VCaP (cell line): ENCODE data around the gene TASP1.

Source experiments
- H3K27ac ChIP-seq: fragments of 450-650 bp; 2 replicates; pipeline ENCODE4 v1.5.1; 2017
- CTCF ChIP-seq: fragments of 450-650 bp; conservative IDR thresholded peaks from 2 replicates; pipeline ENCODE4 v1.5.1; 2017; ENCODE audit warnings: mild to moderate bottlenecking, moderate library complexity

The TASP1 gene

DNA sequence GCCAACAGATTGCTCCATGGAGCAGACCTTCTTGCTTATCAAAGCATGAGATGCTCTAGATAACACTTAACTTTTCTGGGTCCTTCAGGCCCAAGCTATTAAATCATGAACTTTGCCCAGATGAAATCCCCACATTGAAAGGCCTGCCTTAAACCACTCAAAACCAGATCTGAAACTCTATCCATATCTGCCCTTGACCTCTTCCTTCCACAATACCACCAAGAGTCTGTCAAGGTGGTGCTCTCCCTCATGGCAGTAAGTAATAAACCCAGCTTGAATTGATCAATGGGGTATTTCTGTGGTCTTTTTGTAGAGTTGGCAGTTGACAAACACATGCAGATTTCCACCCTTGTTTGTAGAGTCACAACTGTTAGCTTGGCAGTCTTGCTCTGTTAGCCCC, 282.1 kb downstream of the TASP1 start:
- H3K27ac ChIP-seq = no peak overlapping the region
- TF ChIP-seq CTCF = no peak

- no peak overlapping the region for H3K27ac ChIP-seq
- TF ChIP-seq CTCF = no peak
These were observed 282.7 kb downstream of the TASP1 start for GRCh38 chr20:13355941-13356486.

DNA sequence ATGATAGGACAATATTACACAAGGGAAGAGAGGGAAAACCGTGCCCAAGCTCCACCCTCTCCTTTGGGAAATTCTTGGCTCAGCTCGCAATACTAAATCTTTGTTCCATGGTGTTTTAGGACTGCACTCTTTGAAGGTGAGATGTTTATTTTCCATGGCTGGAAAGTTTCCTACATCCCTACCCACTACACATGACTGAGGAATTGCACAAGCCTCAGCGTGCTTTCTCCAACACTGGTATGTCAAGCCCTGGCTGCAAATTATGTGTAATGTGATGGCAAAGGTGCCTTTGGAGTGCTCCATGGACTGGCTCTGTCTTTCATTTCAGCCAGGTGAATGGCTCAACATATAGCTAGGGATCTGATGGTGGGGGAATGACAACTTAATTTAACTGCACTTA, 283.3 kb downstream of the TASP1 start:
- H3K27ac ChIP-seq = no peak overlapping the region
- no peak for TF ChIP-seq CTCF

DNA sequence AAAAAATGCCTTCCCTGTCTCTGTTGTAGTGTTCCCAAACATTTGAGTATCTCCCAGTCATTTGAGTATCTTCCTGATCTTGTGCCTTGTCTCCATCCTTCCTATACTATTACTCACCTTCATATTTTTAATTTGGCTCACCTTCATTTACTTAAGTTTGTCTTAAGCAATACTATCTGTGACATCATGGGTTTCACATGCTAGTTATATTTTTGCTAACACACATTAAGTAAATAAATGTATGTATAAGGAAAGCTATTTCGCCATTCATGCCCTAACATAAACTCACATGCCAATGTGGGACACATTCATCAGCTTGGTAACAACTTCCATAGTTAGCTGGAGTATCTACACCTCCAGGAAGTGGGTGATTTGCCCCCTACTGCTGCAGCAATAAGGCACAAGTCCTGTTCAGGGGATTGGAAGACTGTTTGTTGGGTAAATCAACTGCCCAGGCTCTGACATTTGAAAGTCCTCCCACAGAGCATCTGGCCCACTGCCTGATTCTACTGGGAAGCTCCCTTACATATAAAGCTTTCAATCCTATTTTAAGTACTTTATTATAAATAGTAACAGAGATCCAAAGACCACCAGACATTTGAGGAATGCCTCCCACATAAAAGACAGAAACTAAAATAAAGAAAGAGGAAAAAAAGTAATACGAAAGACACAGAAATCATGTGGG, 285.3 kb downstream of the TASP1 start:
- H3K27ac ChIP-seq = no peak overlapping the region
- no peak for TF ChIP-seq CTCF

GRCh38 chr20:13349235-13349604, 289.5 kb downstream of the TASP1 start:
- H3K27ac ChIP-seq = no peak overlapping the region
- TF ChIP-seq CTCF = no peak

- TF ChIP-seq CTCF = no peak
- no peak overlapping the region for H3K27ac ChIP-seq
These were observed 290.2 kb downstream of the TASP1 start for GRCh38 chr20:13348311-13349234.

DNA sequence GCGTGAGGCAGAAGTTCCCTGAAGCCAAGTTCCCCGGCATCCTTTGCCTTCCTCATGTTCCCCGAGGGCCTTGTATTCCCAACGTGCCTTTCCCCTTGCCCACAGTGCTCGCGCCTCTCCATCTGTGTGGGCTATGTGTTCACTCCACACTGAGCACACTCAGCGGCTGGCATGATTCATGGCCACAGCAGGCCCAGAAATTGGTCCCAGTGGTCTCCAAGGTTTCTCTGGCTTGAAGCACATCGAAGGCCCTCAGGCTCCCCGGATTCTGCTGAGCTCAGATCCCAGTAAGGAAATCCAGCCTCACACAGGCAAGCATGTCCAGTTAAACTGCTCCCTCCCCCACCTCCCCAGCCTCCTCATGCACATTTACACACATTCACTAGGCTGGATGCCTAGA, 294.1 kb downstream of the TASP1 start:
- H3K27ac ChIP-seq = no peak overlapping the region
- no peak for TF ChIP-seq CTCF
